HepG2 (cell line): Measurements from ENCODE around the gene SLC8A2. TPM values are rescaled to one million over a fixed set of nuclear protein-coding genes. Genes with fewer than 3 reads are reported as not detected.

ENCODE experiments used
- ATAC-seq: fragments of 200-7000 bp; cut with Tn5 transposase; 3 replicates; pipeline ENCODE4 v1.9.1; 2020; ENCODE audit warnings: mild to moderate bottlenecking, moderate library complexity
- Bru-seq: library from RNA; stranded (reverse); fragments of 400-500 nt; gene quantifications from one replicate; lab custom pipeline; 2021; lab: Mats Ljungman, UMichigan
- BruChase-seq, 2 experiments: library from RNA; stranded (reverse); fragments of 400-500 nt; gene quantifications; one replicate each; lab custom pipeline; 2021; lab: Mats Ljungman, UMichigan
- BruUV-seq: library from RNA; stranded (reverse); fragments of 400-500 nt; replicated peaks from 2 replicates; lab custom pipeline; 2021; lab: Mats Ljungman, UMichigan
- CTCF ChIA-PET: fragments of 300-600 bp; formaldehyde crosslinking; extraction: SDS; loops from one replicate; lab custom pipeline; 2021; ENCODE audit warnings: low total read pairs, inconsistent platforms, low intra/inter-chr PET ratio; lab: Yijun Ruan, JAX
- POLR2A ChIA-PET: fragments of 350-600 bp; sonication (Branson Sonifier 250); formaldehyde crosslinking; loops from one replicate; lab custom pipeline; 2020; ENCODE audit warnings: antibody characterized with exemption, inconsistent platforms; lab: Yijun Ruan, JAX
- DNase-seq: peaks from one replicate; pipeline ENCODE4 v3.0.0-alpha.2; 2015; ENCODE audit warnings: low spot score
- FAIRE-seq: peaks from 3 replicates; lab custom pipeline; 2011; peaks lifted over from hg19 to GRCh38; lab: Jason Lieb, UNC
- H2AFZ ChIP-seq: one replicate; pipeline ENCODE4 v1.6.1; 2011; ENCODE audit warnings: low read length, inconsistent platforms
- H3K27ac ChIP-seq: fragments of 300-600 bp; 3 replicates; pipeline ENCODE4 v1.8.0; 2011; ENCODE audit warnings: mixed run types, mild to moderate bottlenecking, mixed read lengths, low read length, inconsistent platforms; ENCODE audit not compliant: insufficient read depth; ENCODE audit errors: extremely low read length
- H3K27me3 ChIP-seq, 2 experiments: fragments of 200-600 bp in 1 of 2; 2 replicates in 1 of 2; 3 replicates in 1 of 2; pipeline versions ENCODE4 v1.6.0 to v1.8.0; 2011; ENCODE audit warnings: low read length in 2 of 2, mild to moderate bottlenecking in 2 of 2, moderate library complexity in 2 of 2, inconsistent platforms in 1 of 2; ENCODE audit not compliant: insufficient read depth in 2 of 2, control insufficient read depth in 1 of 2
- H3K36me3 ChIP-seq, 2 experiments: fragments of 200-600 bp in 1 of 2; replicated peaks in 1 of 2; 2 replicates in 1 of 2; 3 replicates in 1 of 2; pipeline versions ENCODE4 v1.5.1 to v1.8.0; 2011; ENCODE audit warnings: low read length in 2 of 2, inconsistent platforms in 1 of 2; ENCODE audit not compliant: insufficient read depth in 2 of 2, control insufficient read depth in 1 of 2
- H3K4me1 ChIP-seq: 2 replicates; pipeline ENCODE4 v1.5.1; 2012; ENCODE audit warnings: low read length, inconsistent platforms; ENCODE audit not compliant: insufficient read depth
- H3K4me2 ChIP-seq: 2 replicates; pipeline ENCODE4 v1.6.0; 2011; ENCODE audit warnings: low read depth, low read length, inconsistent platforms
- H3K4me3 ChIP-seq, 3 experiments: fragments of 200-600 bp in 1 of 3; sonication (generic), shearing (Covaris generic) in 1 of 3; replicated peaks in 1 of 3; 2 replicates each; pipeline ENCODE4 v1.5.1; 2011 to 2016; ENCODE audit warnings: low read length in 3 of 3, inconsistent platforms in 2 of 3, low read depth in 2 of 3, mild to moderate bottlenecking in 2 of 3, control low read depth in 1 of 3, mixed read lengths in 1 of 3; ENCODE audit not compliant: insufficient read depth in 1 of 3
- H3K79me2 ChIP-seq: one replicate; pipeline ENCODE4 v1.6.1; 2011; ENCODE audit warnings: low read length, inconsistent platforms; ENCODE audit not compliant: insufficient read depth
- H3K9ac ChIP-seq: 2 replicates; pipeline ENCODE4 v1.6.0; 2011; ENCODE audit warnings: mild to moderate bottlenecking, low read depth, low read length, inconsistent platforms; ENCODE audit not compliant: insufficient read depth
- H3K9me3 ChIP-seq: 2 replicates; pipeline ENCODE4 v1.5.1; 2012; ENCODE audit warnings: mild to moderate bottlenecking, low read length
- H4K20me1 ChIP-seq: 2 replicates; pipeline ENCODE4 v1.6.0; 2011; ENCODE audit warnings: inconsistent platforms, mild to moderate bottlenecking, low read length, moderate library complexity; ENCODE audit not compliant: insufficient read depth
- CREB1 ChIP-seq, 2 experiments: fragments of 450-650 bp in 1 of 2; IDR thresholded peaks; 2 replicates each; pipeline ENCODE4 v1.6.1; 2016 to 2017; ENCODE audit warnings: control low read depth in 1 of 2, mild to moderate bottlenecking in 1 of 2, missing compliant biosample characterization in 1 of 2, missing genetic modification characterization in 1 of 2
- FOXA3 ChIP-seq: IDR thresholded peaks from 2 replicates; pipeline ENCODE4 v1.6.1; 2016; ENCODE audit warnings: missing genetic modification reagents, missing compliant biosample characterization
- FOXC1 ChIP-seq: sonication (generic); formaldehyde crosslinking; IDR thresholded peaks from 2 replicates; pipeline ENCODE4 v1.8.0; 2022; ENCODE audit warnings: mild to moderate bottlenecking, missing genetic modification reagents, borderline replicate concordance
- GATAD1 ChIP-seq: IDR thresholded peaks from 2 replicates; pipeline ENCODE4 v1.6.1; 2016; ENCODE audit warnings: missing genetic modification reagents, missing compliant biosample characterization
- MIER2 ChIP-seq: IDR thresholded peaks from 2 replicates; pipeline ENCODE4 v1.6.1; 2016; ENCODE audit warnings: missing biosample characterization, missing genetic modification reagents
- RNF2 ChIP-seq: fragments of 450-650 bp; conservative IDR thresholded peaks from 2 replicates; pipeline ENCODE4 v1.6.1; 2016; ENCODE audit warnings: low read depth
- ZNF30 ChIP-seq: sonication (generic); formaldehyde crosslinking; IDR thresholded peaks from 2 replicates; pipeline ENCODE4 v1.5.0; 2020; ENCODE audit warnings: mild to moderate bottlenecking, missing genetic modification reagents
- WGBS: methylation state at CpG from one replicate; pipeline ENCODE4 v1.1.6; 2017; ENCODE audit warnings: low lambda C conversion rate; 5-methylcytosine and 5-hydroxymethylcytosine counted together
- in situ Hi-C: cut with HindIII; loops from 2 replicates; pipeline ENCODE4 v1.10.0; 2017; ENCODE audit warnings: low pct_unique_long_range_greater_than_20kb; ENCODE audit not compliant: extremely low pct_ligation_motif_present
- intact Hi-C: fragments of 100-400 bp; cut with micrococcal nuclease; formaldehyde crosslinking; loops from one replicate; pipeline ENCODE4 v1.10.0; 2022; ENCODE audit not compliant: unreplicated experiment
- long read RNA-seq, 2 experiments: library from RNA in 1 of 2; library from polyadenylated mRNA in 1 of 2; stranded (forward) in 1 of 2; unstranded in 1 of 2; transcript quantifications; one replicate each; pipeline ENCODE4 v2.0.0, GENCODE V29; 2019 to 2022
- polyA minus RNA-seq, 3 experiments: library from RNA; depleted of rRNA, polyadenylated mRNA; stranded (reverse); fragments of >200 nt; gene quantifications; 2 replicates each; pipeline ENCODE4 v1.2.3, GENCODE V29; 2011; ENCODE audit warnings: low replicate concordance in 1 of 3
- polyA plus RNA-seq, 8 experiments: library from polyadenylated mRNA; depleted of rRNA in 3 of 8; stranded (reverse) in 7 of 8; unstranded in 1 of 8; fragments of >200 nt; fragmentation: Illumina TruSeq in 4 of 8; extraction: Trizol in 4 of 8; gene quantifications; 2 replicates each; pipeline versions ENCODE4 v1.2.1 to v1.2.3, GENCODE V29; 2011 to 2016; ENCODE audit warnings: low read depth in 4 of 8, missing spikeins in 1 of 8, mixed read lengths in 1 of 8; ENCODE audit not compliant: insufficient read depth in 1 of 8
- total RNA-seq, 5 experiments: library from RNA; depleted of rRNA; stranded (reverse); fragments of >200 nt; fragmentation: Illumina TruSeq; extraction: Trizol; gene quantifications; 2 replicates each; pipeline ENCODE4 v1.2.3, GENCODE V29; 2016; ENCODE audit warnings: low read depth in 1 of 5
- TF ChIP-seq, protein P1 (sequence below): sonication (generic); formaldehyde crosslinking; IDR thresholded peaks from 2 replicates; pipeline ENCODE4 v1.5.0; 2020; ENCODE audit warnings: mild to moderate bottlenecking, missing genetic modification reagents, borderline replicate concordance

SLC8A2 gene, protein sequence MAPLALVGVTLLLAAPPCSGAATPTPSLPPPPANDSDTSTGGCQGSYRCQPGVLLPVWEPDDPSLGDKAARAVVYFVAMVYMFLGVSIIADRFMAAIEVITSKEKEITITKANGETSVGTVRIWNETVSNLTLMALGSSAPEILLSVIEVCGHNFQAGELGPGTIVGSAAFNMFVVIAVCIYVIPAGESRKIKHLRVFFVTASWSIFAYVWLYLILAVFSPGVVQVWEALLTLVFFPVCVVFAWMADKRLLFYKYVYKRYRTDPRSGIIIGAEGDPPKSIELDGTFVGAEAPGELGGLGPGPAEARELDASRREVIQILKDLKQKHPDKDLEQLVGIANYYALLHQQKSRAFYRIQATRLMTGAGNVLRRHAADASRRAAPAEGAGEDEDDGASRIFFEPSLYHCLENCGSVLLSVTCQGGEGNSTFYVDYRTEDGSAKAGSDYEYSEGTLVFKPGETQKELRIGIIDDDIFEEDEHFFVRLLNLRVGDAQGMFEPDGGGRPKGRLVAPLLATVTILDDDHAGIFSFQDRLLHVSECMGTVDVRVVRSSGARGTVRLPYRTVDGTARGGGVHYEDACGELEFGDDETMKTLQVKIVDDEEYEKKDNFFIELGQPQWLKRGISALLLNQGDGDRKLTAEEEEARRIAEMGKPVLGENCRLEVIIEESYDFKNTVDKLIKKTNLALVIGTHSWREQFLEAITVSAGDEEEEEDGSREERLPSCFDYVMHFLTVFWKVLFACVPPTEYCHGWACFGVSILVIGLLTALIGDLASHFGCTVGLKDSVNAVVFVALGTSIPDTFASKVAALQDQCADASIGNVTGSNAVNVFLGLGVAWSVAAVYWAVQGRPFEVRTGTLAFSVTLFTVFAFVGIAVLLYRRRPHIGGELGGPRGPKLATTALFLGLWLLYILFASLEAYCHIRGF
- total RNA-seq (2016; rRNA removed; fragmentation: Illumina TruSeq; extraction: Trizol) (0.02 TPM in 1 of 2 replicates, not detected in the other), polyA plus RNA-seq (2011; rRNA removed) (0.09 TPM in 1 of 2 replicates, not detected in the other), polyA minus RNA-seq (2011; rRNA and poly(A)+ RNA removed; ENCODE audit: low replicate concordance) (0.78 TPM in 1 of 2 replicates, not detected in the other), Bru-seq, nascent RNA (percentile 7 among the genes with signal in this experiment), BruChase-seq, experiment 1, labeled RNA remaining after a 6-hour chase (percentile 17 among the genes with signal in this experiment), BruChase-seq, experiment 2, labeled RNA remaining after a 2-hour chase (percentile 16 among the genes with signal in this experiment)
- not detected in 2 replicates for total RNA-seq (2016; cell fraction: cytosol; rRNA removed; fragmentation: Illumina TruSeq; extraction: Trizol; ENCODE audit: low read depth)
- not detected in 2 replicates for total RNA-seq (2016; cell fraction: insoluble cytoplasmic fraction; rRNA removed; fragmentation: Illumina TruSeq; extraction: Trizol)
- total RNA-seq (2016; cell fraction: membrane; rRNA removed; fragmentation: Illumina TruSeq; extraction: Trizol), result not detected in 2 replicates
- total RNA-seq (2016; cell fraction: nucleus; rRNA removed; fragmentation: Illumina TruSeq; extraction: Trizol), result not detected in 2 replicates
- polyA plus RNA-seq (2011; cell fraction: cytosol; rRNA removed), result 0.09 and 0.12 TPM in 2 replicates
- polyA plus RNA-seq (2011; cell fraction: nucleus; rRNA removed), result 0.19 and 0.51 TPM in 2 replicates
- 0.07 TPM in 1 of 2 replicates, not detected in the other for polyA plus RNA-seq (2012)
- polyA plus RNA-seq (2016; cell fraction: cytosol; fragmentation: Illumina TruSeq; extraction: Trizol; ENCODE audit: low read depth), result not detected in 2 replicates
- not detected in 2 replicates for polyA plus RNA-seq (2016; cell fraction: insoluble cytoplasmic fraction; fragmentation: Illumina TruSeq; extraction: Trizol; ENCODE audit: low read depth)
- not detected in 2 replicates for polyA plus RNA-seq (2016; cell fraction: membrane; fragmentation: Illumina TruSeq; extraction: Trizol; ENCODE audit: low read depth)
- polyA plus RNA-seq (2016; cell fraction: nucleus; fragmentation: Illumina TruSeq; extraction: Trizol; ENCODE audit: insufficient read depth, low read depth), result not detected in 2 replicates
- not detected in 2 replicates for polyA minus RNA-seq (2011; cell fraction: cytosol; rRNA and poly(A)+ RNA removed)
- polyA minus RNA-seq (2011; cell fraction: nucleus; rRNA and poly(A)+ RNA removed), result not detected in 2 replicates
- long read RNA-seq, experiment 1, result 0 reads
- long read RNA-seq, experiment 2, result 0 reads

DNA sequence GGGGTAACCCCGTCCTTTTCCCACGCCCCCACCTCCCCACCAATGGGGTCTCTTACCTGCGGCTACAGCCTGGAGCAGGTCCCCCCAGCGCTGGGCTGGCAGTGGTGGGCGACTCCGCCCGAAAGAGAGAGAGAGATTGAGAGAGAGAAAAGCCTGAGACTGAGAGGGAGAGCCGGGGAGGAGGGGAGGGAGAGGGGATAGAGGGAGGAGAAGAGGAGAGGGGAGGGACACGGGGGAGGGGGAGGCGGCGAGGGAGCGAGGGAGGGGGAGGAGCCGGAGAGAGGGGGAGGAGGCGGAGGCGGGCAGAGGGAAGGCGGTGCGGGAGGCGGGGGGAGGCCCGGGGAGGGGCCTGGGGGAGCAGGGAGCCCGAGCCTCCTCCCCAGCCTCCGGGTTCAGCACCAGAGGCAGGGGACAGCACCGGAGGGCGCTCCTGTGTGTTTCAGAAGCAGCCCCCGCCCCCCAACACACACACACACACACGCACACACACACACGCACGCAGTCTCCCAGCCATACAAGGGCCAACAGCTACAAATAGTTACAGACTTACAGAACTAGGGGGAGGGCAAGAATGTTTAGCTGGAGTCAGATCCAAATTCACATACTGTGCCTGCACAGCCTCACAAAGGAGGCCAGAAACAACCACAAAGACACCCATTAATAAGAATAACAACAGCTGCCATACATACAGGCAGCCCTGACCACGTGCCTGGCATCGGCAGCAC is at the start of gene SLC8A2:
TSS of gene SLC8A2 (minus strand) at position 161 of the 725 bp plus-strand sequence. CDS start 5,490 bp downstream, outside the sequence.
- no TSS peak for BruUV-seq
- no peaks in the 10 kb centered on the region for H3K9me3 ChIP-seq
- H3K36me3 ChIP-seq, result no peaks in the 10 kb centered on the region
- CTCF ChIA-PET, result no interaction called here
- no peaks in the 10 kb centered on the region for H4K20me1 ChIP-seq
- peaks cover 3 to 40% of the 10 kb centered on the region in 2 experiments; a peak in 4 of 5 replicates for H3K27me3 ChIP-seq
- no peak within 1 kb of the TSS for H3K27ac ChIP-seq
- no peaks in the 10 kb centered on the region for H3K79me2 ChIP-seq
- in situ Hi-C loops, result no loop called here
- no peak within 1 kb of the TSS for H3K9ac ChIP-seq
- ATAC-seq (peak; percentile 35), DNase-seq (peak; percentile 52), FAIRE-seq (no peak)
- intact Hi-C loops, result no loop called here
- H3K4me3 ChIP-seq, result peak within 1 kb of the TSS in 1 of 3 experiments; percentile 16; a peak in 1 of 6 replicates
- WGBS, result 11% methylated on average over 26 of the region's 29 CpGs
- no peak within 1 kb of the TSS for H2AFZ ChIP-seq
- peak within 1 kb of the TSS; percentile 58; the same call in 1 of the 2 replicates for H3K4me2 ChIP-seq
- peaks cover 6% of the 10 kb centered on the region; the same call in 1 of the 2 replicates for H3K4me1 ChIP-seq
- POLR2A ChIA-PET, result no interaction called here
- TF ChIP-seq CREB1 (IDR thresholded peaks at IDR 0.05), result no peak
- TF ChIP-seq CREB1 (CRISPR knock-in tag; IDR thresholded peaks at IDR 0.05), result no peak
- peak; percentile 93 for TF ChIP-seq MIER2
- TF ChIP-seq, protein P1, sequence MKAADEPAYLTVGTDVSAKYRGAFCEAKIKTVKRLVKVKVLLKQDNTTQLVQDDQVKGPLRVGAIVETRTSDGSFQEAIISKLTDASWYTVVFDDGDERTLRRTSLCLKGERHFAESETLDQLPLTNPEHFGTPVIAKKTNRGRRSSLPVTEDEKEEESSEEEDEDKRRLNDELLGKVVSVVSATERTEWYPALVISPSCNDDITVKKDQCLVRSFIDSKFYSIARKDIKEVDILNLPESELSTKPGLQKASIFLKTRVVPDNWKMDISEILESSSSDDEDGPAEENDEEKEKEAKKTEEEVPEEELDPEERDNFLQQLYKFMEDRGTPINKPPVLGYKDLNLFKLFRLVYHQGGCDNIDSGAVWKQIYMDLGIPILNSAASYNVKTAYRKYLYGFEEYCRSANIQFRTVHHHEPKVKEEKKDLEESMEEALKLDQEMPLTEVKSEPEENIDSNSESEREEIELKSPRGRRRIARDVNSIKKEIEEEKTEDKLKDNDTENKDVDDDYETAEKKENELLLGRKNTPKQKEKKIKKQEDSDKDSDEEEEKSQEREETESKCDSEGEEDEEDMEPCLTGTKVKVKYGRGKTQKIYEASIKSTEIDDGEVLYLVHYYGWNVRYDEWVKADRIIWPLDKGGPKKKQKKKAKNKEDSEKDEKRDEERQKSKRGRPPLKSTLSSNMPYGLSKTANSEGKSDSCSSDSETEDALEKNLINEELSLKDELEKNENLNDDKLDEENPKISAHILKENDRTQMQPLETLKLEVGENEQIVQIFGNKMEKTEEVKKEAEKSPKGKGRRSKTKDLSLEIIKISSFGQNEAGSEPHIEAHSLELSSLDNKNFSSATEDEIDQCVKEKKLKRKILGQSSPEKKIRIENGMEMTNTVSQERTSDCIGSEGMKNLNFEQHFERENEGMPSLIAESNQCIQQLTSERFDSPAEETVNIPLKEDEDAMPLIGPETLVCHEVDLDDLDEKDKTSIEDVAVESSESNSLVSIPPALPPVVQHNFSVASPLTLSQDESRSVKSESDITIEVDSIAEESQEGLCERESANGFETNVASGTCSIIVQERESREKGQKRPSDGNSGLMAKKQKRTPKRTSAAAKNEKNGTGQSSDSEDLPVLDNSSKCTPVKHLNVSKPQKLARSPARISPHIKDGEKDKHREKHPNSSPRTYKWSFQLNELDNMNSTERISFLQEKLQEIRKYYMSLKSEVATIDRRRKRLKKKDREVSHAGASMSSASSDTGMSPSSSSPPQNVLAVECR (CRISPR knock-in tag), result peak; percentile 68; the same call in 1 of the 2 replicates
- TF ChIP-seq RNF2, result no peak
- no peak for TF ChIP-seq FOXC1
- TF ChIP-seq FOXA3, result no peak
- TF ChIP-seq ZNF30 (CRISPR knock-in tag), result no peak
- no peak for TF ChIP-seq GATAD1 (CRISPR knock-in tag)
